Lower leg skin (tissue), 4 donors: Measurements from ENCODE around the gene NCKAP5. TPM values are rescaled to one million over a fixed set of nuclear protein-coding genes. Genes with fewer than 3 reads are reported as not detected.

Experiments
- DNase-seq, 2 donors: peaks; one replicate each; pipeline ENCODE4 v3.0.0-alpha.2; 2019; ENCODE audit warnings: low spot score in 2 of 2
- H3K4me3 ChIP-seq: fragments of 200-600 bp; sonication (generic); 2 replicates; pipeline ENCODE4 v1.5.1; 2017; ENCODE audit warnings: mild to moderate bottlenecking, low read depth; ENCODE audit not compliant: poor library complexity, severe bottlenecking
- POLR2A ChIP-seq, 2 donors: fragments of 450-650 bp; IDR thresholded peaks; one replicate each; pipeline ENCODE4 v1.6.1; 2016 to 2017; ENCODE audit warnings: antibody characterized with exemption in 2 of 2, mild to moderate bottlenecking in 1 of 2, moderate library complexity in 1 of 2
- WGBS, 2 donors: methylation state at CpG; one replicate each; pipeline ENCODE4 v1.1.5; 2018; 5-methylcytosine and 5-hydroxymethylcytosine counted together
- intact Hi-C: fragments of 100-400 bp; cut with DNase I; formaldehyde crosslinking; loops from one replicate; pipeline ENCODE4 v1.15.0; 2023; ENCODE audit warnings: low total_unique reads
- total RNA-seq, 4 donors: library from RNA; depleted of rRNA; stranded (reverse); fragments of >200 nt; gene quantifications; one replicate each; pipeline ENCODE4 v1.1.0, GENCODE V29; 2016
- TF ChIP-seq, protein P1 (sequence below), 3 donors: fragments of 450-650 bp; IDR thresholded peaks; one replicate each; pipeline ENCODE4 v1.5.1; 2016; ENCODE audit warnings: antibody characterized with exemption in 3 of 3, mild to moderate bottlenecking in 3 of 3, moderate library complexity in 2 of 3

NCKAP5 gene
- total RNA-seq, 4 donors from 2014 or later, result 2.0 to 5.1 (median 3.6) TPM

DNA sequence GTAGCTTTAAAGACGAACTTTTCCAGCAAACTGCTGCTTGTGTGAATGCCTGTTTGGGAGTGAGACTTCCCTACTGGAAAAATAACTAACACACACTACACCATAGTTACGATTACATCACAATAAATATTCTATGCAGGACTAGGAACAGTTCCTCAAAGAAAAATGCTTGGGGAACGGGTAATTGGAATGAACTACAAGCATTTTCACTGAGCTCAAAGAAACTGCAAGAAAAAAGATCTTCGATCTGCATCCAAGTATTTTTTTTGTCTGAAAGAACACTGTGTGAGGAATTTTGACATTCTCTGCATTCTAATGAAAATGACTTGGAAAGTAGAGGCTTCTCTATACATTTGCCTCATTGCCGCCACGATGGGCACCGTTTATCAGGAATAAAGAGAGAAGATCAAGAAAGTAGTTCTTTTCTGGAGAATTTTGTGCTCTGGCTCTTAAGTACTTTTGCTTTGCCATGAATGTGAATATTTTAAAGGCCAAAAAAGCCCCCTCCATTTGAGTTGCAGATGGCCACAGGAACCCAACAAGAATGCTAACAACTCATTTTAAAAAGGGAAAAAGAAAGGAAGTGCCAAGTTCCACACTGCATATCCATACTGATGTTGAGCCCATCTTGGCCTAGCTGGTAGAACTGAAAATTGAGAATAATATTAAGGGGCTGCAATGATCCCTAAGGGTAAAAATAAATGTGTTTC lies 911.8 kb downstream of the NCKAP5 start:
- H3K4me3 ChIP-seq, result no peak overlapping the region
- intact Hi-C loops, result no loop called here
- no peak for DNase-seq
- WGBS, 2 donors, result 58% methylated on average over 7 of the region's 7 CpGs
- TF ChIP-seq, protein P1, sequence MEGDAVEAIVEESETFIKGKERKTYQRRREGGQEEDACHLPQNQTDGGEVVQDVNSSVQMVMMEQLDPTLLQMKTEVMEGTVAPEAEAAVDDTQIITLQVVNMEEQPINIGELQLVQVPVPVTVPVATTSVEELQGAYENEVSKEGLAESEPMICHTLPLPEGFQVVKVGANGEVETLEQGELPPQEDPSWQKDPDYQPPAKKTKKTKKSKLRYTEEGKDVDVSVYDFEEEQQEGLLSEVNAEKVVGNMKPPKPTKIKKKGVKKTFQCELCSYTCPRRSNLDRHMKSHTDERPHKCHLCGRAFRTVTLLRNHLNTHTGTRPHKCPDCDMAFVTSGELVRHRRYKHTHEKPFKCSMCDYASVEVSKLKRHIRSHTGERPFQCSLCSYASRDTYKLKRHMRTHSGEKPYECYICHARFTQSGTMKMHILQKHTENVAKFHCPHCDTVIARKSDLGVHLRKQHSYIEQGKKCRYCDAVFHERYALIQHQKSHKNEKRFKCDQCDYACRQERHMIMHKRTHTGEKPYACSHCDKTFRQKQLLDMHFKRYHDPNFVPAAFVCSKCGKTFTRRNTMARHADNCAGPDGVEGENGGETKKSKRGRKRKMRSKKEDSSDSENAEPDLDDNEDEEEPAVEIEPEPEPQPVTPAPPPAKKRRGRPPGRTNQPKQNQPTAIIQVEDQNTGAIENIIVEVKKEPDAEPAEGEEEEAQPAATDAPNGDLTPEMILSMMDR (IDR thresholded peaks at IDR 0.05), result no peak
- no peak for TF ChIP-seq POLR2A (IDR thresholded peaks at IDR 0.05)

DNA sequence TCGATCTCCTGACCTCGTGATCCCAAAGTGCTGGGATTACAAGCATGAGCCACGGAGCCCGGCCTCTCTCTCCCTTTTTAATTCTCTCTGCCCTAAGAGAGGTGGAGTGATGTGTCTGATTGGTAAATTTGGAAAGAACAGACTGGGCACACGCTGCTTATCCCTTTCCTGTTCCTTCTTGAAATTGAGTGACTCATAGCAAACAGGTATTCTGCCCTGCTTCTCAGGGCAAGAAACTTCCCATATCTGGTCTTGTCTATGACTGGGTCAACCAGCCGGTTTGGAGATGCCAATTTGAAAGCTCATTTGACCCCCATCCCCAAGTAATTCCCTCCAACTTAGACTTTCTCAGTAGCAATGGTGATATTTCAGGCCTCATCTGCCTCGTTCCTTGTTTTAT lies 913.3 kb downstream of the NCKAP5 start:
- no peak for DNase-seq
- WGBS, 2 donors, result 71 to 84% methylated on average over 7 of the region's 7 CpGs
- TF ChIP-seq, protein P1 (IDR thresholded peaks at IDR 0.05), result no peak
- TF ChIP-seq POLR2A (IDR thresholded peaks at IDR 0.05), result no peak
- intact Hi-C loops, result no loop called here
- no peak overlapping the region for H3K4me3 ChIP-seq

DNA sequence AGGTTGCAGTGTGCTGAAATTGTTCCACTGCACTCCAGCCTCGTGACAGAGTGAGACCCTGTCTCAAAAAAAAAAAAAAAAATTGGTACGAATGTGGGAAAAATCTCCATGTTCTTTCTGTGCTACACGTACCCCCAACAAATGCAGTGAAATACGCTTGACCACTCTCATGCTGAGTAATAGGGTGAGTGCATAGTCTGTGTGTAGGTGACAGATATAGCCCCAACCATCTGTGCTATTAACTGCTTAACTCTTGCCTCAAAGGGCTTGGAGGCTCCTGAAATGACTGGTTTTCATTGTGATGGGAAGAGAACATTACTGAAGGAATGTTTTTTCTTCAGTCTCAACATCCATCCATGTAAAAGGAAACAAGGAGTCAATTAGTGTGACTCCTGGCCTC lies 913.9 kb downstream of the NCKAP5 start:
- intact Hi-C loops, result no loop called here

DNA sequence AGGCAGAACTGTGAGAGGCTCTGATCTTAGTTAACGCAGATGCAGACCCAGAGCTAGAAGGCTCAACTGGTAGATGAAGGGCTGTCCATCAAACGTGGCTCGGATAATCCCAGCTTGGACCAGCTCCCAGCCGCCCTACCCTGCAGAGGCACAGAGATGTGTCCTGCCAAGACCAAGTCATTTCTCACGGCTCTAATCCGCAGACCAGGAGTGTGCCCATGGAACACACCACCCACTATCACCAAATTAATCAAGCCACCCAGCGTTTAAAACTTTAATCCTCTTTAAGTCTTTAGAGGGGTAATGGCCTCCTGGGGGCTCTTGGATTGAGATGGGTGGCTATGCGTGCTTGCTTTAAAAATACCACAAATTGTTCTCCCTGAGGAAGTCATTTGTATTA lies 915.8 kb downstream of the NCKAP5 start:
- DNase-seq, result no peak
- 79 to 83% methylated on average over 8 of the region's 8 CpGs for WGBS, 2 donors
- TF ChIP-seq, protein P1 (IDR thresholded peaks at IDR 0.05), result no peak
- no peak for TF ChIP-seq POLR2A (IDR thresholded peaks at IDR 0.05)
- no peak overlapping the region for H3K4me3 ChIP-seq
- intact Hi-C loops, result no loop called here

More for the DNA sequence above, 913.9 kb downstream of the NCKAP5 start:
- DNase-seq, result no peak
- H3K4me3 ChIP-seq, result no peak overlapping the region
- TF ChIP-seq, protein P1 (IDR thresholded peaks at IDR 0.05), result no peak
- no peak for TF ChIP-seq POLR2A (IDR thresholded peaks at IDR 0.05)
- 88 to 93% methylated on average over 4 of the region's 4 CpGs for WGBS, 2 donors

DNA sequence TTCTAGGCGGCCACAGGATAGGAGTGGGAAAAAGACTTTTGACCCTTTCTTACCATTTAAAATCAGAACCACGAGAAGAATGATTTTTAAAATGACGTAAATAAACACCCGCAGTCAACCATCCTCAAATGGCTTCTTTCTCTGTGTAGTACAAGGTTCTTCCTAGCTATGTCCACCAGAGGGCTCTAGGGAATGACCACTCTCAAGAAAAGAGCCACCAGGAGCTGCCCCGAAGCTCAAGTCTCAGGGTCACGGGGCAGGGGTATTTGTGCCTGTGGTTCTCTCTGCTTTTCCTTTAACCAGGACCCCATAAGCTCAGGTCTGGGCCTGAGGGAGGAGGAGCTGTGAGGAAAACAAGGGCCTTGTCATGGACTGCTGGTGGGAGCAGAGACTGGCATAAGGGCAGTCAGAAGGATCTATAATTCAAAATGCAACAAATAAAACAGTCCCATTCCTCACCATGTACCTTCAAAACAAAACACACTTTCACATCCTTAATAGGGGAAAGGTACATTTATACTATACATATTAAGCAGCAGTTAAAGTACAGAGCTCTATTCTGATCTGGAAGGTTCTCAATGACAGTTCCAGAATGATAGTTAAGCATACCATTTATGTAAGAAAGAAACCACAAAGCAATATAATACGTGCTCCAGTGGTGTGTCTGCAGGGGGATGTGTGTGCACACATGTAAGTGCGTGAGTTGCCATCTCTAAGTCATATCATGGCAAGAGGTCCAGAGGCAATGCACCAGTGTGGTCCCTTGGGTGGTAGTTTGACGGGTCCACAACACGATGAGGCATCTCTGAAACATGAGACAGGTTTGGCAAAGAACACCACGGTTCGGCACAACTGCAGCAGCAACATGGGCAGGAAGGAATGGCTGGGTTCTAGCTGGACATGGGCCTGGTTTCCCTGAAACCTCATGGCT lies 916.9 kb downstream of the NCKAP5 start:
- no peak overlapping the region for H3K4me3 ChIP-seq
- 73 to 84% methylated on average over 12 of the region's 12 CpGs for WGBS, 2 donors
- TF ChIP-seq, protein P1 (IDR thresholded peaks at IDR 0.05), result no peak
- TF ChIP-seq POLR2A (IDR thresholded peaks at IDR 0.05), result no peak
- DNase-seq, result no peak
- intact Hi-C loops, result no loop called here
